ENCODE results near the gene NUAK2.
"Not testable (repeated sequence)": the region's sequence is repeated elsewhere in the genome, so short reads cannot be mapped to it uniquely, and the experiment has no call there.

The NUAK2 gene

DNA sequence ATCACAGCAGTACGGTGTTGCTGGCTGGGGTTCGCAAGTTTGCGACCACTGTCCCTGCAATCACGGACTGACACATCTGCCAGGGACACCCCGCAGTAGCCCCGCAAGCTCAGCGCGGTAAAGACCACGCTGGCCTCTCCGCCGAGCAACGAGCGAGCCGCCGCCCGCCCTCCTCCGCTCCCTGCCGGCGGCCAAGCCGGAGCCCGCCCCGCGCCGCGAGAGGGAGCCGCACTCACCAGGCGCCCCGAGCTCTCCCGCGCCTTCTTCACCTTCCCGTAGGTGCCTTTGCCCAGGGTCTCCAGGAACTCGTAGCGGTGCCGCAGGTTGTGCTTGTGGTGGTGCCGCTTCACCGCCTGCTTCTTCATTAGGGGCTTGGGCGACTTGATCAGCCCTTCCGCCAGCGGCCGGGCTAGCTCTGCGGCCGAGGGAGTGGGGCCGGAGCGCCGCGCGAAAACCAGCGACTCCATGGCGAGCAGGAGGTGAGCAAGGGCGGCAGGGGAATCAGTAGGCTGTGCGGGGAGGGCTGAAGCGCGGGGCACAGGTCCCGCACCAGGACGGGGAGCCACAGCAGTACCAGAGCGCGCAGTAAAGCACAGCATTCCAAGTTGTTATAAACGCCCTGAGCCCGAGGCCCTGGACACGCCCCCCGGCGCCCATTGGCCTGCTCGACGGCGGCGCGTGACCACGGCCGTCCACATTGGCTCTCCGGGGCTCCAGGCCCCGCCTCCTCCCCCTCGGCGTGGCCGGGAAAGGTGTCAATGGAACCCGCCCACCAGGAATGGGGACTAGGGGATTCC, at the start of gene NUAK2:
Gene NUAK2 (minus strand): TSS at position 584 of the 797 bp plus-strand sequence. CDS start 117 bp downstream, at position 467.
- peak; percentile 54 for DNase-seq (ENCODE audit: low read depth, low spot score)

DNA sequence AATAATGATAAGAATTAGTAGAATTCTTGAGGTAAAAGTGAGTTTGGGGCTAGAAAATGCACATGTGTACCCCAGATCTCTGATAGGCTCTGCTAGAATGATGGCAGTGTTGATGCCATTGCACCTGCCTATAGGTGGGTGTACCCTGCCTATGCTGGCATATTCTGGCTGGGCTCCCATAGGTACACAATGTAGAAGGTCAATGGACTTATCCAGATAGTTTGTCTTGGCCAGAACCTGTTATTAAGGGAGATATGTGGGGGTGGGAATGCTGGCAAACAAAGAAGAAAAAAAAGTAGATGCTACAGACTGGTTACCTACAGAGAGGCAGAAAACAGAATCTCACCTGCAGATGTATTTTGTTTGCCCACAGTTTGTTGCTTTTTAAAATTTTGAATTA, 49.2 kb upstream of the NUAK2 start:
- DNase-seq (ENCODE audit: low read depth, low spot score), result no peak

DNA sequence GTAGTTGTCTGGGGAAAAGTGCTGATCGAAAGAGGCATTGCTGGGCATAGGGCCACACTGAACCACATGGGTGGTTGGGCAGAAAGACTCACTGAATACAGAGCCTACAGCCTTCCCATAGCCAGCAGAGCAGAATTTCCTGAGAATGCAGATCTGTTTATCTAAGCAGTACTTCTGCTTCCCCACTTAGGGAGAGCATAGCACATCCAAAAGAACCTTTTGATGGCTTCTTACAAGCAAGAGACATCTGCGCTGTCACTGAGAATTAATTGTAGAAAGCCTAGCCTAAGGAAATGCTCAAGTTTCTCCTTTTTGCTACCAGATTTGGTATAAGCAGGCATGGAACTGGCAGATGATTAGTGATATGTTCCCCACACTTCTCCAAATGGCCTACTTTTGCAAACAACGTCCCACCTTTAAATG, 48.2 kb upstream of the NUAK2 start:
- no peak for DNase-seq (ENCODE audit: low read depth, low spot score)

DNA sequence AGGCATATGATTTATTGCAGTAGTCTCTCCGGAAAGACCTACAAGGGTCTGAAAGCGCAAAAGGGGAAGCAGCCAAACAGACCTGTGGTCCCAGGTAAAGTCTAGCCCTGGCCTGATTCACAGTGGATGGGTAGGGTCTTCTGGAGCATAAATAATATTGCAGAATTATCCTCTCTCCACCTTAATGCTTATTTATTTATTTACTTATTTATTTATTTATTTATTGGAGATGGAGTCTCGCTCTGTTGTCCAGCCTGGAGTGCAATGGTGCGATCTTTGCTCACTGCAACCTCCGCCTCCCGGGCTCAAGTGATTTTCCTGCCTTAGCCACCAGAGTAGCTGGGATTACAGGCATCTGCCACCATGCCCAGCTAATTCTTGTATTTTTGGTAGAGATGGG, 46.9 kb upstream of the NUAK2 start:
- DNase-seq (ENCODE audit: low read depth, low spot score), result no peak

DNA sequence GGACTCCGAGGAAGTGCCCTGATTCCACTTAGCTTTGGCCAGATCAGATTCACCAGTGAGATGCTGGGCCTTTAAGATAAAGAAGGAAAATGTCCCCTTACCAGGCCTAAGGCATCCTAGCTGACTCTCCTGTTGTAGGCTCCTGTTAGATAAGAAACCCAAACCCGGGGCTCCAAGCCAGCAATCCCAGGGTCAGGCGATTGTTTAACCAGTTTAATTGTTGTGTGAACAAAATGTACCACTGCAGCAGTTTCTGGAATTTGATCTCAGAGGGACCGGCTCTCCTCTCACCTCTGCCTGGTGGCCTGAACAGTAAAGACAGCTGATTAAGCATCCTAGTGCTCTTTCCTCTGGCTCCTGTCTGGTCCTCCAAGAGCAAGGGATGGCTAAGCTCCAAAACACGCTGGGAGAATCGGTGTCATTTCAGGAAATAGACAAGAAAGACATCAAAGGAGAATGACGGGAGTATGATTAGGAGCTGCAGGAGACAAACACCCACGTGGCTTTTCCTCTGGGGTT, 44.5 kb upstream of the NUAK2 start:
- no peak for DNase-seq (ENCODE audit: low read depth, low spot score)

DNA sequence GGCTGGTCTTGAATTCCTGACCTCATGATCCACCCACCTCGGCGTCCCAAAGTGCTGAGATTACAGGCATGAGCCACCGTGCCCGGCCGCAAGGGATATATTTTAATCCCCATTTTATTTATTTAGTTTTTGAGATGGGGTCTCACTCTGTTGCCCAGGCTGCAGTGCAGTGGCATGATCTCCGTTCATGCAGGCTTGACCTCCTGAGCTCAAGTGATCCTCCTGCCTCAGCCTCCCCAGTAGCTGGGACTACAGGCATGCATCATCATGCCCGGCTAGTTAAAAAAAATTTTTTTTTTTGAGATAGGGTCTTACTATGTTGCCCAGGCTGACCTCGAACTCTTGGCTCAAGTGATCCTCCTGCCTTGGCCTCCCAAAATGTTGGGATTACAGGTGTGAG, 43.5 kb upstream of the NUAK2 start:
- DNase-seq (ENCODE audit: low read depth, low spot score), result not testable (repeated sequence)

DNA sequence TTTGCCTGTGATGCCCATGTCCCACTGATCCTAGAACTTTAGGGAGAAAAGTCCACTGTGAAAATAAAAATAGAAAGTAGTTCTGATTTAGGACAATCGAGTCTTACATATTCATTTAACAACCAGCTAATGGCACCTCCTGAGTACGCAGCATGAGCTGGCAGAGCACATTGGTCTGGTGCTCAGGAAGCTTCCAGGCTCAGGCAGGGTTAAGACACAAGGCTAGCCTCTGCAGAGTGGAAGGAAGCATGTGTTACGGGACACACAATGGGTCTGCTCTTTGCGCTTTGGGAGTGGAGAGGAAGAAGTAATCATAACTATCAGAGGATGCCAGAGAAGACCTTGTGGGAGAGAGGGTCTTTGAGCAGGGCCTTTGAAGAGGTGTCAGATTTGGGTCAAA, 39.3 kb upstream of the NUAK2 start:
- DNase-seq (ENCODE audit: low read depth, low spot score), result no peak

DNA sequence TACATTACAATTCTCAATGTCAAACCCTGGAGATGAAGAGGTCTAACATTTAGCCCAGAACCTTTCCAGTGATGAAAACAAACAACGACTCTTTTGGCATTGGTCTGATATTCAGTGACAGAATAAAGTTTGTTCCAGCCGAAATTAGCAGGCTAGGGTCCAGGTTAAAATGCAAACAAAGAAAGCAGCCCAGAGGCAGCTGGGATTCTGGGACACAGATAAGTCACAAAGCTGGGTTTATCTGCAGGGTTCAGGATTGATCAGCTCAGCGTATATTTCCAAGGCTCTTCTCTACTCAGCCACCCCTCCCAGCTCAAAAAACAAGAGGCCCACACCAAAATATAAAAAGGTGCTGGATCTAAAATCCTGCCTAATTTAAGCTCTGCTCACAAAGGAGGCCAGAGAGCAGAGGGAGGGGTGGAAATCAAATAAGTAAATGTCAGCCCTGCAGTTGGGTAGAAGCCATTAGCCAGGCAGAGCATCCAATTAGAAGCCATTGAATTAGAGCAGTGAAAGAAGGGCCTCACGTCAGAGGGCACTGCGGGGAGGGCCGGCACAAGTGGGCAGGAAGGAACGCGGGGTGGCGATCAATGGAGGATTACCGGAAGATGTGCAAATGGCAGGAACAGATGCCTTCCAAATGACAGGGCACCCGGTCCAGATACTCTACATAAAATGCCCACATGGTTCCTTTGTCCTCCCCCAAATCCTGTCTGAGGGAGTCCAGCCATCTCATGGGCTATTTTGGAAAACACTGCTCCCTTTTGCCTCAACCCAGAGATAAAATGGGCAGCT, 38.4 kb upstream of the NUAK2 start:
- no peak for DNase-seq (ENCODE audit: low read depth, low spot score)

DNA sequence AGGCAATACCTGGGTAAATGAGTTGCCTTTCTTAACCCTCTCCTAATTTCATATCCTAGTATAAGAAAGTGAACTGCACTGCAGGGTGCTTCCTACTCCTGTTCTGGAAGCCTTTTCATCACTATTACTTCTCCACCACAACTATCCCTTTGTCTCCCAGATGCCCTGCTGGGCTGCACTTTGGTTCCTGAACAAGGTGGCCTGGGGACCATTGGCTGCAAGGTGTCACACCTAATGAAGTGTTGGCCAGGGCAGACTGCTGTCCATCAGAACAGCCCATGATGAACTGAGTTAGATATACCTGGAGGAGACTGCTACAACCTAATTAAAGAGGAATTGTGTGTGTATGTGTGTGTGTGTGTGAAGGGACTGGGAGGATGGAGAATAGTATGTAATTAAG, 37.0 kb upstream of the NUAK2 start:
- no peak for DNase-seq (ENCODE audit: low read depth, low spot score)

DNA sequence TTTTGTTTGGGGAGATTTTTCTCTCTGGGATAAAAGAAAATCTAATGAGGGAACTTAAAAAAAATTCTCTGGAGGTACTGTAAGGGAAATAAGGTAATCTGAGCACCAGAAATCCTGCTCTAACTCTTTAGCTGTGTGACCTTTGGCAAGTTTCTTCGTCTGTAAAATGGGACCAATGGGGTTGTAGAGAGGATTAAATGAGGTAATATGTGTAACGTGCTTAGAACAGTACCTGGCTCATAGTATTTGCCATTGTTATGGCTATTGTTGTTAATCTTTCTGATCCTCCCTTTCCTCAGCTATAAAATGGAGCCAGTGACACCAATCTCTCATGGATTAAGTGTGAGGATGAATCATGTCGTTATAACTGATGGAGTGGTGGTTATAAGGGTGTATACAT, 36.0 kb upstream of the NUAK2 start:
- no peak for DNase-seq (ENCODE audit: low read depth, low spot score)

DNA sequence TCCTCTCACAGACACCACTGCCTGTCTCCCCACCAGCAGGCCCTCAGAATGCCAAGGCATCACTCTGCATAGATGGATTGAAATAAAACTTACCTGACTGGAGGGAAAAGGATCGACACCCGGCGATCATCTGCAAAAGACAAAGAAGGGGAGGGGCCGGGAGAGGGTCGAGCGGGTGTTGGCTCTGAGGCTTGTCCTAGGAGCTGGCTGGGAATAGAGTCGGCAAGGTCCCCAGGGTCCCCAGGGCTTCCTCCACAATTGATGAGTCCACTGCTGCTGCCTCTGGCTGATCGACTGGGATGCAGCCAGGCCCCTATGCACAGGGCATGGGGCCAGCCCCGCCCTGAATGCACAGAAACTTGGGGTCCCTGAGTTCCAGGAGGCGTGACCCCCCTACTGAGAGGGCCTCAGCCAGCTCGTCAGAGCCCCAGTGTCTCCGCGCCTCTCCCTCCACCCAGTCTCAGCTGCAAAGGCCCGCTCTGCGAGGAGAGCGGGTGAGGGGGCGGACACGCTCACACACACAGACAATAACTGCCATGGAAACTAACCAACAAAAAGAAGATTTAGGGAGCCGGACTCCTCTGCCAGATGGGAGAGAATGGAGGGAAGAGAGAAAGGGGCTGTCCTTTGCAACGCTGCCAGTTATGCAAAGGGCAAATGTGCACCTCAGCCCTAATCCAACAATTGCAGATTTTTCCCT, 35.0 kb upstream of the NUAK2 start, which contains the start of gene KLHDC8A:
Gene KLHDC8A (minus strand): TSS at position 483 of the 700 bp plus-strand sequence. CDS start 13,318 bp downstream, outside the sequence.
- no peak for DNase-seq (ENCODE audit: low read depth, low spot score)

DNA sequence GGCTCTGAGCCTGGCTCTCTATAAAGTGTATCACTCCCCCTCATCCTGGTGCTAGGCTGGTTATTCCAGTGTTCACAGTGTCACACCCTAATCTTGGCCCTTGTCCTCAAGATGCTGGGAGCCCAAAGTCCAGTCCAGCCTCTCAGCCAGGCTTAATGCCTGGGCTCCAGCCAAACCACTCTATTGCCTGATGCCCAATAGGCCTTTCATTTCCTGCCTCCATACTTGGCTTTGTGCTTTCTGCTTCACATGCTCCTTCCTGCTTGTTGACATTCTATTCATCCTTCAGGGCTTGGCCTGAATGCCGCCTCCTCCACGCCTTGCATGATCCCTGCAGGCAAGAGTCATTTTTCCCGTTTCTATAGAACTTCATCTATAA, 33.5 kb upstream of the NUAK2 start:
- no peak for DNase-seq (ENCODE audit: low read depth, low spot score)

DNA sequence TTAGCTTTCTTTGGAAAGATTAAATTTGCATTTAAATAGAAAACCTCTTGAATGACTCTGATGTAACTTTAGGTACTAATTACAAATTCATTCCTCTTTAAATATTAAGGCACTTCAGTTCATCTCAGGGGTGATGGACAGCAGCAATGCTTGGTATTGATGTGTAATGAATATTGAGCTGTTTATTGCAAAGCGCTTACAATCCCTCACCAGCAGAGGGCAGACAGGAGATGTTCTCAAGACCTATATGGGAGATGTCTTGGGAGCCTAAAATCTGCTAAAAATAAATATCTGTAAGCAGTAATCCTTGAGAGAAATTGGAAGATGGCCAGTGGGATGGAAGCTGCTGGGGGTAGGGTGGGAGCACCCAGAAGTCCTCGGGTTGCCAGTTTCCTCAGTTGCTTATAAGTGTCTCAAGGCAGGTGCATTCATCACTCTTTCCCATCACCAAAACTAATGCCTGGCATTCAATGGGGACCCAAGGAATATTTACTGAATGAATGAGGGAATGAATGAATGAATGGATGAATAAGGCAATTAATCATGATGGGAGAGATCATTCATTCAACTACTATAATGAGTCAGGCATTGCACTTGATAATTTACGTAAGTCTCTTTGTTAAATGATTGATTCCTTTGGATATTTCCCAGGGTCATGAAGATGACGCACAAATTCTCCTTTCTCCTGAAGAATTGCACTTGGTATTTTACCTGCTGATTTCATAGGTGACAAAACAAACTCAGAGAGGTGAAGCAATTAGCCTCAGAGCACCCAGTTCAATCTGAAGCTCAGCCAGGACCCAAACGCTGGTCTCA, 32.9 kb upstream of the NUAK2 start:
- peak; percentile 27 for DNase-seq (ENCODE audit: low read depth, low spot score)

DNA sequence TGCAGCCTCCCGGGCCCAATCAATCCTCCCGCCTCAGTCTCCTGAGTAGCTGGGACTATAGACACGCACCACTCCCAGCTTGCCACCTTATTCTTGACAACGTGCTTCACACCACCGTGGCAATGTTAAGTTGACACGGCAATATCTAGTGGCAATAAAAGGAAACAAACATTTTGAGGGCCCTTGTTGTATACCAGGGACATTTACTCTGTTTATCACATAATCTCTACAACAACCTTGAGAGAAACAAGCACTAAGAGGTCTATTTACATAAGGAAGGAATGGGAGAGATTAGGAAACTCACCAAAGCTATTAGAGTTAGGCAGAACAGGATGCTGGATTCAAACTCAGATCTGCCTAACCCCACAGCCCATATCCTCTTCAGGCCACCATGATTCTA, 32.1 kb upstream of the NUAK2 start:
- DNase-seq (ENCODE audit: low read depth, low spot score), result no peak

DNA sequence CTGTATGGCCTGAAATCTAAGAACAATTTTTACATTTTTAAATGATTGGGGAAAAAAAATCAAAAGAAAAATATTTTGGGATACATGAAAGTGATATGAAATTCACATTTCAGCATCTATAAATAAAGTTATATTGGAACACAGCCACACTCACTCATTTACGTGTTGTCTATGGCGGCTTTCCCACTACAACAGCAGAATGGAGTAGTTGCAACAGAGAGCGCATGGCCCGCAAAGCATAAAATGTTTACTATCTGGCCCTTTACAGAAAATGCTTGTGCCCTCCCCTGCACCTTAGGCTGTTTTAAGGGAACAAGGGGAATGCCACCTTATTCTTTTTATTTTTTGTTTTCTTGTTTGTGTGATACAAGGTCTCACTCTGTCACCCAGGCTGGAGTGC, 31.6 kb upstream of the NUAK2 start:
- no peak for DNase-seq (ENCODE audit: low read depth, low spot score)

DNA sequence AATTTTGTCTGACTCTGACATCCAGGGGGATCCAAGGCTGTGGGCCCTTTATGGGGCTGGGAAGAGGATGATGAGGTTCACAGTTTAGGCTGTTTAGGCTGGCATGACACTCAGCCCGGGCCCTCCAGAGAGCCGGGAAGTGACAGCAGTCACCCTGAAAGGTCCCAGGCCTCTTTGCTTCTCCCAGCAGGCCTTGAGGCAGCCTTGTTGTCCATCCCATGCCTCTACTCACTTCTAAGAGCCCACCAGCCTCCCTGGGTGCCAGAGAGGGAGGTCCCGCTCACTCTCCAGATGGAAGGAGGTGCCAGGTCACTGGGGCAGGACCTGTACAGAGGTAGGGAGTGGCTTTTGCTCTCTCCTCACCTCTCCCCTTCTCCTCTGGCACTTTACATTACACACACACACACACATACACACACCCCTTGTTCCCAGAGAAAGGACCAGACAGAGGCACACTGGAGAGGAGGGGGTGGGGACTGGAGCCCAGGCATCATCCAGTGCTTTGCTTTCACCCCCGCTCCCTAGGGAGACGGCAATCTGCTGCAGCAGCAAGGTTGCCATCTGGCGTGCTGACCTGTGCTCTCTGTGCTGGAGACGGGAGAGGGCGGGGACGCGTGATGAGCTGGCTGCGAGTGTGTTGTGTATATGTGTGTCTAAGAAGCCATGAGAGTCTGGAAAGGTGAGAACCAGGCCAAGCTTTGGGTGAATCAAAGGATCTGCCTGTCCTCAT, 30.6 kb upstream of the NUAK2 start:
- DNase-seq (ENCODE audit: low read depth, low spot score), result no peak

DNA sequence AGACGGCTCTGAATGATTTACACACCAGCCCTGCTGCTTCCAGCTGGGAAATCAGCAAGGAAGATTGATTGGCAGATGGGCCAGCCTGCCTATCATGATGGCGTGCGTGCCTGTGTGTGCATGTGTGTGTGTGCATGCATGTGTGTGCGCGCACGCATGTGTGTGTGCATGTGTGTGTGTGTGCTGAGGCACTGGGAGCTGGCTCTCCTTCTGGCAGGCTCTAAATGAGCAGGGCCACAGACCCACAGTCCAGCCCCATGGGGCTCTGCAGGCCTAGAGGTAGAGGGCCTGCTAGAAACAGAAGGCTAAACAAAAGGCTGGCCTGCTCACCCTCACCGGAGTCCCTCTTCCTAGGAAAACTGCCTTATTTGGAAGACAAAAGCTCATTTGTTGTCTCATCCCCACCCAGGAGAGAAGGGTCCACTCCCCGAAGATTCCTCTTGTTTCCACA, 29.2 kb upstream of the NUAK2 start:
- DNase-seq (ENCODE audit: low read depth, low spot score), result no peak

DNA sequence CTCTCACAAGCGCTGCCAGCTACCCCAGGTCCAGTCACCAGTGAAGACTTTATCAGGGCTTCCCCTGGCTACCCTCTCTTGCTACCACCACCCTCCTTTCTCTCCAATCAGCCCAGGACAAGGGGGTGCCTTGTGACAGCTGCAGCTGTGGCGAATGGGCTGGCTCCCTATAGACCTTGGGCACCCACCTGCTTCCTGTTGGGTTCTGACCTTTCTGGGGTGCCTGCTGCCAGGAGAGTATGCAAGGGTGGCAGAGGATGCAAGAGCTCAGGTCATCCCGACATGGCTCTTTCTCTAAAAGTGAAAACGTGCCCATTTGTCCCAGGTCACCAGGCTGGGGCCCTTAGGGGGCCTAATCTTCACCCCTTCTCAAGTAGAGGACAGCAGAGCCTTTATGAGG, 28.6 kb upstream of the NUAK2 start:
- DNase-seq (ENCODE audit: low read depth, low spot score), result no peak

DNA sequence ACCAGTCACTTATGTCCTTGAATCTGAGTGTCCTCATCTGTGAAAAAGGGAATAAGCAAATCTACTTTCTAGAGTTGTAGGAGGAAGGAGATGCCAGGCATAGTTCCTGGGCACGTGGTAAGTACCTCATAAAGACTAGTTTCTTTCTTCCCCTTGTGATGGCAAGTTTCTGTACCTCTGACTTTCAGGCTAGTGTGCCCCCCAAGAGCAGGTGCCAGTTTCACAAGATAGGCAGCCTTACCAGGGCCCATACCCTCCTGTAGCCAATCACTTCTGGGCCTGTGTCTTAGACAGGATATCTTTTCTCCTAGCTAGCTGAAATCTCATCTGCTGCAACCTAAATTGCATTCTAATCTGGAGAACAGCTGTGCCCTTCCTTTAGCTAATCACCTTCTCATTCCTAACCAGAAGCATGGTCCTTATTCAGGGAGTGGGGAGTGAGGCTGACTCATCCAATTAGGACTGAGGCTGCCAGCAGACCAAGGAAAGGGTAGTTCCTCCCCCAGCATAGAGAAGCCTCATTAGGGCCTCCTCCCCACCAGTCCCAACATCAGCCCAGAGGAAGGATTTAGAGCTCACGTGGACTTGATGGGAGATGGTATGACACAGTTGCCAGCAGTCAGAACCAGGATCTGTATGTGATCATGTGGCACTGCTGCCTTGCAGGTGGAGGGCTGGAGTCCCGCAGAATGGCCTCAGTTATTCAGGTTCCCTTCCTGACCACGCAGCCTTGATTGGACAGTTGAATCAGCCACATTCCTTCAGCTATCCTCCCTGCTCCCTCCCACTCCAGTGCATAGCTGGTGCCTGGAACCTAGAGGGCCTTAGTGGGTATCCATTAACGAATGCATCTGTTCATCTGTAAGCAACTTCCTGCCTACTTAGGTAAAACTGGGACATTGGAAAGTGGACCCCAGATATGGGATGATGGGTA, 27.3 kb upstream of the NUAK2 start:
- no peak for DNase-seq (ENCODE audit: low read depth, low spot score)

Measured in activated CD4-positive, CD25-positive, alpha-beta regulatory T cell treated with anti-CD3 and anti-CD28 coated beads, Interleukin-2, amount 50 U/mL, for 16 hours (primary cell).